Measurements from ENCODE around the gene KCNK7.

KCNK7 gene

DNA sequence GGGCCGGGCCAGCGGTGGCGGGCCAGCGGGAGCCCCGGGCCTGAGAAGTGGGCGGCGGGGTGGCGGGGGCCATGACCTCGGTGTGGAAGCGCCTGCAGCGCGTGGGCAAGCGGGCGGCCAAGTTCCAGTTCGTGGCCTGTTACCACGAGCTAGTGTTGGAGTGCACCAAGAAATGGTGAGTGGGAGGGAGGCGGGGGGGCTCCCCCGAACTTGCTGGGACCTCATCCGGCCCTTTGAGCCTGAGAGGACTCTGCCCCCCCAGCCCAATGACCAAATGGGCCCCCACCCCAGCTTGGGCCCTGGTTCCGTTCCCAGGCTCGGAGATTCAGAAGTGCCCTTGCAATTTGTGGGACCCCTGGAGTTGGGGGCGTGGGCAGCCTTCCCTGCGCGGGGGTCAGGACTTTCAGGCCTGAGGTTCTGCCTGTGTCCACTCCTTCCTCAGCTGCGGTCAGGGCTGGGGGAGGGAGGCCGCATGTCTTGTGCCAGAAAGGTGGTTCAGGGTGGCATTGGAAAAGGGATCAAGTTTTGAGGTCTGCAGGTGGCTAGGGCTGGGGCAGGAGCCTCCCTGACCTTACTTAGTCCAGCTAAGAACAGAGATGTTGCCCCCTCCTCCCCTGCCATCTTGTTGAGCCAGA is 19.3 kb downstream of the KCNK7 start:
- Histone ChIP-seq H3K4me3 (ENCODE audit: extremely low read depth, insufficient read depth, low read length, poor library complexity, severe bottlenecking) (peak overlapping the region; percentile 37), H3K27ac (ENCODE audit: low read depth, low read length, severe bottlenecking) (no peak overlapping the region), H3K4me1 (ENCODE audit: control insufficient read depth, insufficient read depth, low read length, poor library complexity, severe bottlenecking) (peaks cover 46% of the 10 kb centered on the region), H3K36me3 (ENCODE audit: control insufficient read depth, insufficient read depth, low read length) (peaks cover 17% of the 10 kb centered on the region), H3K9me3 (ENCODE audit: control insufficient read depth, low read length) (no peaks in the 10 kb centered on the region)
- 32 to 57% methylated on average over 9 to 24 of the region's 26 CpGs for WGBS, 2 experiments (ENCODE audit: insufficient coverage in 2 of 2)

DNA sequence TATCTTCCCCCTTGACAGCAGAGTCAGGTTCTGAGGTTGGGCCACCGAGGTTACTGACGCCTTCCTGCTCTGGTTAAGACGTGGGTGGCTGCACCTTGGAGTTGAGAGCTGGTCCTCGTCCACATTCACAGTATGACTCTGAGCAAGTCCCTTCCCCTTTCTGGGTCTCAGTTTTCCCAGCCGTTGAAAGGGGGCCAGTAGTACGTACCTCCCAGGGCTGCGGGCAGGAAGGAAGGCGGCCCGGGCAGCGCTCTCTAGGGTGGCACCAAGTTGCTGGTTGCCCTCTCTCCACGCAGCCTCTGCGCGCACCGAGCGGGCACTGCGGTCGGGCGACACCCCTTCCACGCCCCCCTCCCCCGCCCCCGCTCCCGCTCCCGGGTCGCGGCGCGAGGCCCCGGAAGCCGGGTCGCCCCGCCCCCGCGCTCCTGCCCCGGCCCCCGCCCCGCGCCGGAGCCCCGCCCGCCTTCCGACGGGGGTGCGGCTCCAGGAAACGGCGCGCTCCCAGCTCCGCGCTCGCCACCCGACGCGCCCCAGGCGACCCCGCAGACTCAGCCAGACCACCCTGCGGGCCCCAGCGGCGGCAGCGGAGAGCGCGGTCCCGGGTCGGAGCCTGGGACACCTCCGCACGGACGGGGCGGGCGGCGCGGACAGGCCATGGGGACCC is 19.9 kb downstream of the KCNK7 start, which contains the start of gene EHBP1L1:
Gene EHBP1L1 (plus strand): TSS at position 486 of the 664 bp plus-strand sequence. CDS start 250 bp downstream, outside the sequence.
- Histone ChIP-seq H3K27ac (ENCODE audit: low read depth, low read length, severe bottlenecking) (peak within 1 kb of the TSS; percentile 75), H3K9me3 (ENCODE audit: control insufficient read depth, low read length) (no peaks in the 10 kb centered on the region), H3K4me1 (ENCODE audit: control insufficient read depth, insufficient read depth, low read length, poor library complexity, severe bottlenecking) (peaks cover 50% of the 10 kb centered on the region), H3K4me3 (ENCODE audit: extremely low read depth, insufficient read depth, low read length, poor library complexity, severe bottlenecking) (peak within 1 kb of the TSS; percentile 37), H3K36me3 (ENCODE audit: control insufficient read depth, insufficient read depth, low read length) (peaks cover 12% of the 10 kb centered on the region)
- WGBS, 2 experiments (ENCODE audit: insufficient coverage in 2 of 2), result 2 to 7% methylated on average over 26 to 47 of the region's 69 CpGs

DNA sequence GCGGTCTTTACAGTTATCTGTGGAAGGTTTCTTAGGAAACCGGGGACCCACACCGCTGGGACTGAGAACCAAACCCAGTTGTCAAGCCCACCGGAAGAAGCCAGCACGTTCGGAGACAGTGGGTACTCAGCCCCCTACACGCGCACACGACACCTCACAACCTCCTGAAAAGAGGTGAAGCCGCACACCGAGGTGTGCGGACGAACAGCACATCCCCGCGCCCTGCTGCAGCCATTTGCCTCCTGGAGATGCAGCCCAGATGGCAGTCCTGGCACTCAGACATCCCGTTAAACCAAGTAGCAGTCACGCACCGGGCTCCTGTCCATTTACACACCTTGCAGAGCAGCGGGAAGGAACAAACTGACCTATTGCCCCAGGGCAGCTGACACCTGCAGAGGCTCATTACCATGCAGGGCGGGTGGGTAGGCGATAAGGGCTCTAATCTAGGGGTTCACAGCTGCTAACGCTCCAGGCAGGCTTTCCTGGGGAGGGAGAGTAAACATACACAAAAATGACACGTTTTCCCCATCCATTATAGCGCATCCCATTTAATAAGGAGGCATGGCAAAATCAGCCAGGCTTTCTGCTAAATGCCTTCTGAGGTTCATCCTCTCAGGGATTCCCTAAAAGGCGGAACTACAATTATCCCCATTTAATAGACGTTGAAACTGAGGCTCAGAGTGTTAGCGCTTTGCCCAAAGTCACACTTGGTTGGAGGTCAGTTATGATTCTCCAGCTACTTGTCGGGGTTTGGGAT is 20.6 kb downstream of the KCNK7 start:
- Histone ChIP-seq H3K4me3 (ENCODE audit: extremely low read depth, insufficient read depth, low read length, poor library complexity, severe bottlenecking) (peak overlapping the region; percentile 37), H3K9me3 (ENCODE audit: control insufficient read depth, low read length) (no peaks in the 10 kb centered on the region), H3K27ac (ENCODE audit: low read depth, low read length, severe bottlenecking) (peak overlapping the region; percentile 75), H3K36me3 (ENCODE audit: control insufficient read depth, insufficient read depth, low read length) (peaks cover 12% of the 10 kb centered on the region), H3K4me1 (ENCODE audit: control insufficient read depth, insufficient read depth, low read length, poor library complexity, severe bottlenecking) (peaks cover 50% of the 10 kb centered on the region)
- 9 to 15% methylated on average over 25 of the region's 28 CpGs for WGBS, 2 experiments (ENCODE audit: insufficient coverage in 2 of 2)

DNA sequence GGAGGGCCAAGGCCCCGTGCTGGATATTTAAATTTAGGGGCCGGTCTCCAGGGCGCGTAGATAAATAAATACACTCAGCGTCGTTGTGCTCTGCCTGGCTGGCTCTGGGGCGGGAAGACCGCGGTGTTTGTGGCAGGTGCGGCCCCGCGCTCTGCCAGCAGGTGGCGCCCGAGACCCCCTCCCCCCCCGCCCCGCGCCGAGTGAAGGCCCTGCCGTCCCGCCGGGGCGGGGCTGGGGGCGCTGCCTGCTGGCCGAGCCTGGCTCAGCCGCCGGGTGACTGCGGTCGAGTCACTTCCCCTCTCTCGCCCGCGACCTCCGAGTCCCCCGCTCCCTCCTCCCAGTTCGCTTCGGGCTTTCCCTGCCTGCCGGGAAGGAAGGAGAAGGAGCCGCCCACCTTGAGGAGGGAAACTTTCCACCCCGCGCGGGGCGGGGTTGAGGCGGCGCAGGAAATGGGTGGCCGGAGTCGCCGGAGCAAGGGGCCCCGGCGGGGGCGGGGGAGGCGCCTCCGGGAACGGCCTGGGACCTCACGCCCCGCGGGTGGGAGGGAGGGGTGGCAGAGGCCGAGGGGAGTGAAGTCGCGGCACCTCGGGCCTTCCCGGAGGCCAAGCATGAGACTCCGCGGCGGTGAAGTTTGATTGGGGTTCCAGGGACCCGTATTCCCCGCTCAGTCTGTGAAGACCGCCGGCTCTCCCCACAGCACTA is 21.3 kb downstream of the KCNK7 start:
- Histone ChIP-seq H3K4me1 (ENCODE audit: control insufficient read depth, insufficient read depth, low read length, poor library complexity, severe bottlenecking) (peaks cover 51% of the 10 kb centered on the region), H3K4me3 (ENCODE audit: extremely low read depth, insufficient read depth, low read length, poor library complexity, severe bottlenecking) (peak overlapping the region; percentile 44), H3K9me3 (ENCODE audit: control insufficient read depth, low read length) (no peaks in the 10 kb centered on the region), H3K27ac (ENCODE audit: low read depth, low read length, severe bottlenecking) (peak overlapping the region; percentile 75), H3K36me3 (ENCODE audit: control insufficient read depth, insufficient read depth, low read length) (peaks cover 12% of the 10 kb centered on the region)
- WGBS, 2 experiments (ENCODE audit: insufficient coverage in 2 of 2), result 0 to 3% methylated on average over 23 to 42 of the region's 67 CpGs

DNA sequence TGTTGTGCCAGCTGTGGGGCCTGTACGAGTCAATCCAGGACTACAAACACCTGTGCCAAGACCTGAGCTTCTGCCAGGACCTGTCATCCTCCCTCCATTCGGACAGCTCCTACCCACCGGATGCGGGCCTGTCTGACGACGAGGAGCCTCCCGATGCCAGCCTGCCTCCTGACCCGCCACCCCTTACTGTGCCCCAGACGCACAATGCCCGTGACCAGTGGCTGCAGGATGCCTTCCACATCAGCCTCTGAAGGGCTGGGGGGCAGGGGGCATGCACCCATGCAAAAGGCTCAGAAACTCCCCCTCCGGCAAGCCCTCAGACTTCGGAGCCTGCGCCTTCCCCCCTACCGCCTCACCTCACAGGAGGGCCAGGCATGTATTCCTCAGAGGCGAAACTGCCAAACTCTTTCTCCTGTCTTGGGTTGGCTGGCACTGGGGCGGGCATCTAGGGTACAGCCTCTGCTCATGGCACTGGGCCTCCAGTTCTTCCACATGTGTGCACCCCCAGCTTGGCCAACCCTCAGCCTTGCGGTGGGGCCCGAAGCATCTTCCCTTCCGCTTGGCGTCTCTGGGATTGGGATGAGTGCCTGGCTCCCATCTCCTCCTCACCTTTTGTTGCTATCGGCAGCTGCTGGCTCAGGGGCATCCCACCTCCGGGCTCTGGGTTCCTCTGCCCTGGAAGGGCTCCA is 22.1 kb downstream of the KCNK7 start:
- H3K27ac ChIP-seq (ENCODE audit: low read depth, low read length, severe bottlenecking), result peak overlapping the region; percentile 41
- peak overlapping the region; percentile 44 for H3K4me3 ChIP-seq (ENCODE audit: extremely low read depth, insufficient read depth, low read length, poor library complexity, severe bottlenecking)
- no peaks in the 10 kb centered on the region for H3K9me3 ChIP-seq (ENCODE audit: control insufficient read depth, low read length)
- H3K36me3 ChIP-seq (ENCODE audit: control insufficient read depth, insufficient read depth, low read length), result peaks cover 12% of the 10 kb centered on the region
- H3K4me1 ChIP-seq (ENCODE audit: control insufficient read depth, insufficient read depth, low read length, poor library complexity, severe bottlenecking), result peaks cover 55% of the 10 kb centered on the region
- 86 to 89% methylated on average over 18 to 22 of the region's 22 CpGs for WGBS, 2 experiments (ENCODE audit: insufficient coverage in 2 of 2)

DNA sequence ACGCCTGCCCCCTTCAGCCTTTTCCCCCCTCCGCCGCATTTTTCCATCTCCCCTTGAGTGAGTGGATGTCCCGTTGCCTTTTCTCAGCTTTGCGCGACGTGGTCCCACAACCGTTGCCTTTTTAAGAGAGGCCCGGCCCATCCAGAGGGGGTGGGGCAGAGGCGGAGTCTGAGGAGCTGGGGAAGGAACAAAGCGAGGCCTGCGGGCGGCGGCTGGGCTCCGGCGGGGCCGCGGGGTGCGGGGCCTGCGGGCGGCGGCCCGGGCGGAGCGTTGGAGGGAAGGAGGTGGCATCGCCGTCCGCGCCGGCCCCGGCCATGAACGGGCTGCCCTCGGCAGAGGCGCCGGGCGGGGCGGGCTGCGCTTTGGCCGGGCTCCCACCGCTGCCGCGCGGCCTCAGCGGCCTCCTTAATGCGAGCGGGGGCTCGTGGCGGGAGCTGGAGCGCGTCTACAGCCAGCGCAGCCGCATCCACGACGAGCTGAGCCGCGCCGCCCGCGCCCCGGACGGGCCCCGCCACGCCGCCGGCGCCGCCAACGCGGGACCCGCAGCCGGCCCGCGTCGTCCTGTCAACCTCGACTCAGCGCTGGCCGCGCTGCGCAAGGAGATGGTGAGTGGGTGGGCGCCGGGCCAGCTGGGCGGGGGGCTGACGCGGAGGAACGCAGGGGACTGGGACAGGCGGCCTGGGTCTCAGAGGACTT is 23.1 kb downstream of the KCNK7 start, which contains the start of gene FAM89B:
Gene FAM89B (plus strand): TSS at position 183 of the 696 bp plus-strand sequence. CDS start 132 bp downstream, at position 315.
- H3K27ac ChIP-seq (ENCODE audit: low read depth, low read length, severe bottlenecking), result peak within 1 kb of the TSS; percentile 64
- peaks cover 12% of the 10 kb centered on the region for H3K36me3 ChIP-seq (ENCODE audit: control insufficient read depth, insufficient read depth, low read length)
- peaks cover 53% of the 10 kb centered on the region for H3K4me1 ChIP-seq (ENCODE audit: control insufficient read depth, insufficient read depth, low read length, poor library complexity, severe bottlenecking)
- 0 to 1% methylated on average over 48 to 62 of the region's 86 CpGs for whole genome bisulfite sequencing, 2 experiments (ENCODE audit: insufficient coverage in 2 of 2)
- H3K9me3 ChIP-seq (ENCODE audit: control insufficient read depth, low read length), result no peaks in the 10 kb centered on the region
- peak within 1 kb of the TSS; percentile 96 for H3K4me3 ChIP-seq (ENCODE audit: extremely low read depth, insufficient read depth, low read length, poor library complexity, severe bottlenecking)

DNA sequence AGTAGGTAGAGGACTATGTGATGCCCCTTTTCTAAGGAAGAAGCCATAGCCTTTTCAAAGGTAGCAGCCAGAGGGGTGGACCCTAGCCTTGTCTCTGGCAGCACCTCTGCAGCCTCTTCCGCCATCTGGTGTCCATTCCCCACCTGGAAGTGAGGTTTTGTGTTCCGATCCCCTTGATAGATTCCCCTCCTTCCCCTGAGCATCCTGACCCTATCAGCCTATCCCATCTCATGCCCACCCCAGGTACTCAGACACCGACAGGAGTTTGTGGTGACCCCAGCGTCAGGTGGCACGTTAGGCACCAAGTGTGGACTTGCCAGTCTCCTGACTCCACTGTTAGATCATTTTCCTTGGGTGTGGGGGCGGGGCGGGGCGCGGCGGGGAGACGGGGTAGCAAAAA is 23.7 kb downstream of the KCNK7 start:
- Histone ChIP-seq H3K4me3 (ENCODE audit: extremely low read depth, insufficient read depth, low read length, poor library complexity, severe bottlenecking) (peak overlapping the region; percentile 44), H3K4me1 (ENCODE audit: control insufficient read depth, insufficient read depth, low read length, poor library complexity, severe bottlenecking) (peaks cover 47% of the 10 kb centered on the region), H3K36me3 (ENCODE audit: control insufficient read depth, insufficient read depth, low read length) (peaks cover 12% of the 10 kb centered on the region), H3K9me3 (ENCODE audit: control insufficient read depth, low read length) (no peaks in the 10 kb centered on the region), H3K27ac (ENCODE audit: low read depth, low read length, severe bottlenecking) (peak overlapping the region; percentile 64)
- 9 to 16% methylated on average over 8 to 11 of the region's 11 CpGs for WGBS, 2 experiments (ENCODE audit: insufficient coverage in 2 of 2)

DNA sequence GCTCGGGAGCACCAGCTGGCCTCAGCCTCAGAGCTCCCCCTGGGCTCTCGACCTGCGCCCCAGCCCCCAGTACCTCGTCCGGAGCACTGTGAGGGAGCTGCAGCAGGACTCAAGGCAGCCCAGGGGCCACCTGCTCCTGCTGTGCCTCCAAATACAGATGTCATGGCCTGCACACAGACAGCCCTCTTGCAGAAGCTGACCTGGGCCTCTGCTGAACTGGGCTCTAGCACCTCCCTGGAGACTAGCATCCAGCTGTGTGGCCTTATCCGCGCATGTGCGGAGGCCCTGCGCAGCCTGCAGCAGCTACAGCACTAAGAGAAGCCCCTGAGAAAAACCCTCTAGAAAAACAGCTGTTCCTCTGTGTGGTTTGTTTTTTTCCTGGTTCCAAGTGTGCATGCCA is 24.2 kb downstream of the KCNK7 start:
- 92 to 94% methylated on average over 8 of the region's 9 CpGs for WGBS, 2 experiments (ENCODE audit: insufficient coverage in 2 of 2)
- peak overlapping the region; percentile 96 for H3K4me3 ChIP-seq (ENCODE audit: extremely low read depth, insufficient read depth, low read length, poor library complexity, severe bottlenecking)
- H3K27ac ChIP-seq (ENCODE audit: low read depth, low read length, severe bottlenecking), result no peak overlapping the region
- peaks cover 12% of the 10 kb centered on the region for H3K36me3 ChIP-seq (ENCODE audit: control insufficient read depth, insufficient read depth, low read length)
- H3K4me1 ChIP-seq (ENCODE audit: control insufficient read depth, insufficient read depth, low read length, poor library complexity, severe bottlenecking), result peaks cover 42% of the 10 kb centered on the region
- H3K9me3 ChIP-seq (ENCODE audit: control insufficient read depth, low read length), result no peaks in the 10 kb centered on the region

DNA sequence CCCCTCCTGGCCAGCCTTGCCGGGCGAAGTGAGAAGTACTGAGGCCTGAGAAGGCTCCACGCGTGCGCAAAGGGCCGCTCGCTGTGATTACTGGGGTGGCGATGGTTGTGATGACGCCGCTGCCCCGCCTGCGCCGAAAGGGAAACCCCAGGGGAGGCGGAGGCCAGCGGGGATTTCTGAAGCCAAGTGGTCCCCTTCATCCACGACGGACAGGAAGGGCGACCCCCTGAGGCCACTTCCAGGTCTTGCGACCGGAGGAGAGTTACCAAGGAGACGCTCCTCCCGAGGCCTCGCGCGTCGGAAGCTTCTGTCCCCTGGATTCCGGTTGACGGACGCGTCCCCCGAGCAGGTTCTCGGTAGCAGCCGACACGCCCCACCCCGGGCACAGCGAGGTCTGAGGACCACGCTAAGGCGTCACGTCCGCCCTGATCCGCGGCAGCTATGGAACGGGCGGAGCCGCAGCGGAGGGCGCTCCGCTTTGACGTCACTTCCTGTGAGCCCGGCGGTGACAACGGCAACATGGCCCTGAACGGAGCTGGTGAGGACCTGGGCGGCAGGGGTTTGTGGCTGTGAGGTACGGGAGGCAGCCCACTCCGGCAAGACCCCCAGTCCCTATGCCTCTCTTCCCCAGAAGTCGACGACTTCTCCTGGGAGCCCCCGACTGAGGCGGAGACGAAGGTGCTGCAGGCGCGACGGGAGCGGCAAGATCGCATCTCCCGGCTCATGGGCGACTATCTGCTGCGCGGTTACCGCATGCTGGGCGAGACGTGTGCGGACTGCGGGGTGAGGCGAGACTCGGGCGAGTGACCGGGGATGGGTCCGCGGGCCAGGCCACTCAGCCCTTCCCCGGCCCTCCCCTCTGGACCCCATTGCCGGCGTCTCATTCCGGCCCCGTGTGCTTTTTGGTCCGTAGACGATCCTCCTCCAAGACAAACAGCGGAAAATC is 25.4 kb downstream of the KCNK7 start, which contains the start of gene ZNRD2:
Gene ZNRD2 (plus strand): TSS at position 505 of the 946 bp plus-strand sequence. CDS start 15 bp downstream, at position 520.
- WGBS, 2 experiments (ENCODE audit: insufficient coverage in 2 of 2), result 0% methylated on average over 57 to 77 of the region's 89 CpGs
- peak within 1 kb of the TSS; percentile 87 for H3K27ac ChIP-seq (ENCODE audit: low read depth, low read length, severe bottlenecking)
- H3K36me3 ChIP-seq (ENCODE audit: control insufficient read depth, insufficient read depth, low read length), result peaks cover 12% of the 10 kb centered on the region
- peaks cover 35% of the 10 kb centered on the region for H3K4me1 ChIP-seq (ENCODE audit: control insufficient read depth, insufficient read depth, low read length, poor library complexity, severe bottlenecking)
- H3K9me3 ChIP-seq (ENCODE audit: control insufficient read depth, low read length), result no peaks in the 10 kb centered on the region
- H3K4me3 ChIP-seq (ENCODE audit: extremely low read depth, insufficient read depth, low read length, poor library complexity, severe bottlenecking), result peak within 1 kb of the TSS; percentile 96
